ENCODE data around the gene H2BK1.

GRCh38 chr7:151228024-151228866 lies 18.0 kb upstream of the H2BK1 start:
- no peak for TF ChIP-seq SP1 (IDR thresholded peaks at IDR 0.05; ENCODE audit: low read depth)
- TF ChIP-seq EZH2phosphoT487 (IDR thresholded peaks at IDR 0.05; ENCODE audit: borderline replicate concordance): no peak
- TF ChIP-seq ZFX (IDR thresholded peaks at IDR 0.05): no peak
- TF ChIP-seq CTCF (IDR thresholded peaks at IDR 0.05 in 2 of 3, conservative IDR thresholded peaks at IDR 0.05 in 1 of 3; ENCODE audit: borderline replicate concordance in 1 of 3, insufficient read depth in 1 of 3, low read depth in 2 of 3, low read length in 2 of 3): no peak
- TF ChIP-seq, protein P1, sequence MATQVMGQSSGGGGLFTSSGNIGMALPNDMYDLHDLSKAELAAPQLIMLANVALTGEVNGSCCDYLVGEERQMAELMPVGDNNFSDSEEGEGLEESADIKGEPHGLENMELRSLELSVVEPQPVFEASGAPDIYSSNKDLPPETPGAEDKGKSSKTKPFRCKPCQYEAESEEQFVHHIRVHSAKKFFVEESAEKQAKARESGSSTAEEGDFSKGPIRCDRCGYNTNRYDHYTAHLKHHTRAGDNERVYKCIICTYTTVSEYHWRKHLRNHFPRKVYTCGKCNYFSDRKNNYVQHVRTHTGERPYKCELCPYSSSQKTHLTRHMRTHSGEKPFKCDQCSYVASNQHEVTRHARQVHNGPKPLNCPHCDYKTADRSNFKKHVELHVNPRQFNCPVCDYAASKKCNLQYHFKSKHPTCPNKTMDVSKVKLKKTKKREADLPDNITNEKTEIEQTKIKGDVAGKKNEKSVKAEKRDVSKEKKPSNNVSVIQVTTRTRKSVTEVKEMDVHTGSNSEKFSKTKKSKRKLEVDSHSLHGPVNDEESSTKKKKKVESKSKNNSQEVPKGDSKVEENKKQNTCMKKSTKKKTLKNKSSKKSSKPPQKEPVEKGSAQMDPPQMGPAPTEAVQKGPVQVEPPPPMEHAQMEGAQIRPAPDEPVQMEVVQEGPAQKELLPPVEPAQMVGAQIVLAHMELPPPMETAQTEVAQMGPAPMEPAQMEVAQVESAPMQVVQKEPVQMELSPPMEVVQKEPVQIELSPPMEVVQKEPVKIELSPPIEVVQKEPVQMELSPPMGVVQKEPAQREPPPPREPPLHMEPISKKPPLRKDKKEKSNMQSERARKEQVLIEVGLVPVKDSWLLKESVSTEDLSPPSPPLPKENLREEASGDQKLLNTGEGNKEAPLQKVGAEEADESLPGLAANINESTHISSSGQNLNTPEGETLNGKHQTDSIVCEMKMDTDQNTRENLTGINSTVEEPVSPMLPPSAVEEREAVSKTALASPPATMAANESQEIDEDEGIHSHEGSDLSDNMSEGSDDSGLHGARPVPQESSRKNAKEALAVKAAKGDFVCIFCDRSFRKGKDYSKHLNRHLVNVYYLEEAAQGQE (IDR thresholded peaks at IDR 0.05; ENCODE audit: low read depth): no peak
- no peak for TF ChIP-seq SIN3A (IDR thresholded peaks at IDR 0.05; ENCODE audit: low read depth)
- no peak for TF ChIP-seq POLR2AphosphoS5 (IDR thresholded peaks at IDR 0.05; ENCODE audit: low read depth, low read length)
- no peak for TF ChIP-seq POLR2A (IDR thresholded peaks at IDR 0.05; ENCODE audit: borderline replicate concordance, extremely low read depth, insufficient read depth, insufficient read length)
- TF ChIP-seq EZH2 (IDR thresholded peaks at IDR 0.05): no peak
- TF ChIP-seq EGR1 (IDR thresholded peaks at IDR 0.05; ENCODE audit: low read depth): no peak

All from HCT116 (cell line).